K562 (cell line): ENCODE data around the gene VDAC2. TPM values are rescaled to one million over a fixed set of nuclear protein-coding genes. Genes with fewer than 3 reads are reported as not detected.
A peak's percentile ranks its signal among the peaks of the same experiment; 100 is the strongest.

ENCODE experiments used
- ATF1 ChIP-seq, 2 experiments: fragments of 450-650 bp in 1 of 2; IDR thresholded peaks; 2 replicates each; pipeline ENCODE4 v1.6.1; 2016; ENCODE audit warnings: missing compliant biosample characterization in 1 of 2, missing genetic modification characterization in 1 of 2
- CBFA2T2 ChIP-seq: fragments of 450-650 bp; conservative IDR thresholded peaks from 2 replicates; pipeline ENCODE4 v1.6.1; 2017; ENCODE audit warnings: mild to moderate bottlenecking
- CBX2 ChIP-seq: fragments of 200-600 bp; sonication (generic); IDR thresholded peaks from one replicate; pipeline ENCODE4 v1.6.1; 2012; ENCODE audit warnings: mild to moderate bottlenecking, low read length, inconsistent platforms; ENCODE audit not compliant: insufficient read depth, poor library complexity, severe bottlenecking
- CREBBP ChIP-seq: IDR thresholded peaks from one replicate; pipeline ENCODE4 v1.6.1; 2012; ENCODE audit warnings: low read depth, mild to moderate bottlenecking, control low read depth, inconsistent platforms, low read length
- FOXK2 ChIP-seq, 2 experiments: fragments of 450-650 bp; IDR thresholded peaks in 1 of 2; conservative IDR thresholded peaks in 1 of 2; 2 replicates each; pipeline ENCODE4 v1.6.1; 2016; ENCODE audit warnings: low read depth in 2 of 2, mild to moderate bottlenecking in 1 of 2
- HDAC1 ChIP-seq, 2 experiments: fragments of 450-650 bp; IDR thresholded peaks; 2 replicates each; pipeline ENCODE4 v1.6.1; 2016 to 2017; ENCODE audit warnings: inconsistent platforms in 1 of 2, mild to moderate bottlenecking in 1 of 2, moderate library complexity in 1 of 2
- ILF3 ChIP-seq: fragments of 450-650 bp; IDR thresholded peaks from 2 replicates; pipeline ENCODE4 v1.6.1; 2018; ENCODE audit warnings: antibody characterized with exemption, mild to moderate bottlenecking, moderate library complexity, borderline replicate concordance
- MAZ ChIP-seq, 2 experiments: fragments of 450-650 bp in 1 of 2; sonication (generic) in 1 of 2; formaldehyde crosslinking; IDR thresholded peaks in 1 of 2; conservative IDR thresholded peaks in 1 of 2; 2 replicates each; pipeline versions ENCODE4 v1.4.0 to v1.5.0; 2020; ENCODE audit warnings: mild to moderate bottlenecking in 1 of 2, missing genetic modification reagents in 1 of 2
- MEIS2 ChIP-seq: fragments of 450-650 bp; IDR thresholded peaks from 2 replicates; pipeline ENCODE4 v1.6.1; 2014; ENCODE audit warnings: mild to moderate bottlenecking; ENCODE audit not compliant: partially characterized antibody
- NEUROD1 ChIP-seq: fragments of 150-350 bp; IDR thresholded peaks from 2 replicates; pipeline ENCODE4 v1.6.1; 2014; ENCODE audit warnings: borderline replicate concordance, low read length, low read depth; ENCODE audit not compliant: partially characterized antibody
- NR2C1 ChIP-seq, 2 experiments: fragments of 450-650 bp; IDR thresholded peaks; 2 replicates each; pipeline ENCODE4 v1.6.1; 2017; ENCODE audit warnings: mild to moderate bottlenecking in 2 of 2, antibody characterized with exemption in 1 of 2, inconsistent platforms in 1 of 2, missing compliant biosample characterization in 1 of 2, missing genetic modification characterization in 1 of 2
- PURB ChIP-seq: sonication (generic); formaldehyde crosslinking; IDR thresholded peaks from 2 replicates; pipeline ENCODE4 v1.9.0; 2021; ENCODE audit warnings: low read depth, mild to moderate bottlenecking, missing genetic modification reagents
- RAD51 ChIP-seq: fragments of 450-650 bp; IDR thresholded peaks from 2 replicates; pipeline ENCODE4 v1.7.1; 2016; ENCODE audit warnings: low read depth, mild to moderate bottlenecking, borderline replicate concordance
- RBM14 ChIP-seq: fragments of 200-400 bp; formaldehyde crosslinking; IDR thresholded peaks from 2 replicates; pipeline ENCODE4 v1.6.1; 2018; ENCODE audit warnings: low read depth, mild to moderate bottlenecking, low read length, moderate library complexity, borderline replicate concordance; ENCODE audit not compliant: insufficient read depth
- SNIP1 ChIP-seq: fragments of 450-650 bp; IDR thresholded peaks from 2 replicates; pipeline ENCODE4 v1.7.1; 2017; ENCODE audit warnings: low read depth, mild to moderate bottlenecking
- SOX6 ChIP-seq: fragments of 450-650 bp; IDR thresholded peaks from 2 replicates; pipeline ENCODE4 v1.6.1; 2014; ENCODE audit warnings: mild to moderate bottlenecking
- TAF15 ChIP-seq: fragments of 200-400 bp; formaldehyde crosslinking; IDR thresholded peaks from 2 replicates; pipeline ENCODE4 v1.6.1; 2017; ENCODE audit warnings: mild to moderate bottlenecking, low read depth, low read length, moderate library complexity
- TAL1 ChIP-seq: fragments of 450-650 bp; IDR thresholded peaks from 2 replicates; pipeline ENCODE4 v1.6.1; 2016; ENCODE audit warnings: mild to moderate bottlenecking
- TRIM28 ChIP-seq: fragments of 450-650 bp; IDR thresholded peaks from 2 replicates; pipeline ENCODE4 v1.6.1; 2017
- XRCC5 ChIP-seq: fragments of 200-400 bp; formaldehyde crosslinking; IDR thresholded peaks from 2 replicates; pipeline ENCODE4 v1.6.1; 2017; ENCODE audit warnings: low read depth, mild to moderate bottlenecking, low read length
- YBX1 ChIP-seq: fragments of 450-650 bp; IDR thresholded peaks from 2 replicates; pipeline ENCODE4 v1.7.1; 2016; ENCODE audit warnings: mild to moderate bottlenecking
- ZEB2 ChIP-seq: fragments of 450-650 bp; IDR thresholded peaks from 2 replicates; pipeline ENCODE4 v1.6.1; 2016
- ZFP36 ChIP-seq: fragments of 150-350 bp; IDR thresholded peaks from 2 replicates; pipeline ENCODE4 v1.6.1; 2018; ENCODE audit warnings: low read length, low read depth; ENCODE audit not compliant: partially characterized antibody
- ZNF165 ChIP-seq: fragments of 250-450 bp; sonication (Bioruptor Pico); IDR thresholded peaks from 2 replicates; pipeline ENCODE4 v1.4.0; 2020; ENCODE audit warnings: borderline replicate concordance
- ZNF324 ChIP-seq: fragments of 250-450 bp; sonication (Bioruptor Pico); IDR thresholded peaks from 2 replicates; pipeline ENCODE4 v1.4.0; 2020; ENCODE audit warnings: mild to moderate bottlenecking
- ZNF589 ChIP-seq: fragments of 200-800 bp; sonication (Bioruptor generic); IDR thresholded peaks from 2 replicates; pipeline ENCODE4 v1.6.1; 2016; ENCODE audit warnings: low read depth, missing genetic modification characterization, missing compliant biosample characterization
- polyA plus RNA-seq, 8 experiments: library from polyadenylated mRNA; depleted of rRNA in 4 of 8; stranded (reverse) in 5 of 8; unstranded in 3 of 8; fragments of >200 nt; fragmentation: Nextera tagmentation in 2 of 8; fragmentation: Illumina TruSeq in 1 of 8; extraction: Ambion mirVana in 2 of 8; extraction: Trizol in 1 of 8; gene quantifications; 2 replicates each; pipeline versions ENCODE4 v1.2.1 to v1.2.3, GENCODE V29; 2011 to 2014; ENCODE audit warnings: inconsistent platforms in 1 of 8, missing spikeins in 1 of 8
- total RNA-seq, 7 experiments: library from RNA; depleted of rRNA in 6 of 7; stranded (reverse); fragments of >200 nt in 6 of 7; fragmentation: Illumina TruSeq in 2 of 7; extraction: Trizol in 2 of 7; gene quantifications; 2 replicates each; pipeline versions ENCODE4 v1.2.1 to v1.2.3, GENCODE V29; 2011 to 2021; ENCODE audit warnings: low replicate concordance in 1 of 7
- TF ChIP-seq, protein P1 (sequence below): IDR thresholded peaks from 2 replicates; pipeline ENCODE4 v1.6.1; 2012; ENCODE audit warnings: low read depth, low read length, improper control_type of control experiment, borderline replicate concordance
- TF ChIP-seq, protein P2 (sequence below): sonication (generic); formaldehyde crosslinking; IDR thresholded peaks from 2 replicates; pipeline ENCODE4 v1.8.0; 2022; ENCODE audit warnings: mild to moderate bottlenecking, missing genetic modification reagents

Gene VDAC2
- total and polyA plus RNA-seq, 9 of the 15 experiments (the other 6 are each of a cell fraction or from before 2014, with no cell fraction given) = 139 to 450 (median 250) TPM

DNA sequence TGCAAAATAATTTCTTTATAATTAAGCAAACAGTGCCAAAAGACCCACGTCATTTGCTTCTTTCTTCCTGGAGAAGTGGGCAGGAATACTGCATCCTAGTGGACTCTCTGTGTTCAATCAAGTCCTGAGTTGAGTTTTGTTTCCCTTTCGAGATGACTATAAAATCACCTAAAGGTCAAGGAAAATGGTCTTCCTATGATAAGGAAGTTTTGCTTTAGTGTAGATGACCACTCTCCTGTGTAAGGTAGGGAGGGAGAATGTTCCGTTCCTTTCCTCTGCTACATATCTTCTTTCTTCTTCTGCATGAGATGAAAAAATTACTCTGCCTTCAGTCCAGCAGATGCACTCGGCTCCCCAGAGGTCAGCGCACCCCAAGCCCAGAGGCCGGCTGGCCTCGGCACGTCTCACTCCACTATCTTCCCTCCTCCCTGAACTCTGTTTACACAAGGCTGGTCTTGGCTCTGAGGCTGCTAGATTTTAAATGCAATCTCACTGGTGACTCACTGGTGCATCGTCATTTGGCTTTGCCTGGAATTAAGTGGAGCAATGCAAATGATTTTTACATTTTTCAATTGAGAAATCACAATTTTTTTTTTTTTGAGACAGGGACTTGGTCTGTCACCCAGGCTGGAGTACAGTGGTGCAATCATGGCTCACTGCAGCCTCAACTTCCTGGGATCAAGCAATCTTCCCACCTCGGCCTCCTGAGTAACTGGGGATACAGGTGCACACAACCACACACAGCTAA, 18.6 kb upstream of the VDAC2 start (continued):
- TF ChIP-seq PURB (CRISPR knock-in tag) = no peak
- no peak for TF ChIP-seq CREBBP
- no peak for TF ChIP-seq RBM14
- TF ChIP-seq ATF1 (CRISPR knock-in tag; IDR thresholded peaks at IDR 0.05) = no peak
- TF ChIP-seq ATF1 (tag; IDR thresholded peaks at IDR 0.05) = peak; percentile 80
- no peak for TF ChIP-seq YBX1
- TF ChIP-seq TAL1 = peak; percentile 56
- peak; percentile 68 for TF ChIP-seq NR2C1 (IDR thresholded peaks at IDR 0.05)
- peak; percentile 76 for TF ChIP-seq NR2C1 (tag; IDR thresholded peaks at IDR 0.05)
- 0 out of 2 replicates have a peak, but pooled peaks have one; percentile 72 for TF ChIP-seq XRCC5
- no peak for TF ChIP-seq MEIS2
- TF ChIP-seq, protein P1, sequence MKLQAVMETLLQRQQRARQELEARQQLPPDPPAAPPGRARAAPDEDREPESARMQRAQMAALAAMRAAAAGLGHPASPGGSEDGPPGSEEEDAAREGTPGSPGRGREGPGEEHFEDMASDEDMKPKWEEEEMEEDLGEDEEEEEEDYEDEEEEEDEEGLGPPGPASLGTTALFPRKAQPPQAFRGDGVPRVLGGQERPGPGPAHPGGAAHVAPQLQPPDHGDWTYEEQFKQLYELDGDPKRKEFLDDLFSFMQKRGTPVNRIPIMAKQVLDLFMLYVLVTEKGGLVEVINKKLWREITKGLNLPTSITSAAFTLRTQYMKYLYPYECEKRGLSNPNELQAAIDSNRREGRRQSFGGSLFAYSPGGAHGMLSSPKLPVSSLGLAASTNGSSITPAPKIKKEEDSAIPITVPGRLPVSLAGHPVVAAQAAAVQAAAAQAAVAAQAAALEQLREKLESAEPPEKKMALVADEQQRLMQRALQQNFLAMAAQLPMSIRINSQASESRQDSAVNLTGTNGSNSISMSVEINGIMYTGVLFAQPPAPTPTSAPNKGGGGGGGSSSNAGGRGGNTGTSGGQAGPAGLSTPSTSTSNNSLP = peak; percentile 69; the same call in 1 of the 2 replicates
- peak; percentile 48; the same call in 1 of the 2 replicates for TF ChIP-seq TRIM28
- TF ChIP-seq HDAC1 (IDR thresholded peaks at IDR 0.05) = peak in 1 of 2 experiments; percentile 97; a peak in 2 of 4 replicates
- peak; percentile 89 for TF ChIP-seq NEUROD1
- TF ChIP-seq ILF3 = no peak
- no peak for TF ChIP-seq ZNF589
- TF ChIP-seq, protein P2, sequence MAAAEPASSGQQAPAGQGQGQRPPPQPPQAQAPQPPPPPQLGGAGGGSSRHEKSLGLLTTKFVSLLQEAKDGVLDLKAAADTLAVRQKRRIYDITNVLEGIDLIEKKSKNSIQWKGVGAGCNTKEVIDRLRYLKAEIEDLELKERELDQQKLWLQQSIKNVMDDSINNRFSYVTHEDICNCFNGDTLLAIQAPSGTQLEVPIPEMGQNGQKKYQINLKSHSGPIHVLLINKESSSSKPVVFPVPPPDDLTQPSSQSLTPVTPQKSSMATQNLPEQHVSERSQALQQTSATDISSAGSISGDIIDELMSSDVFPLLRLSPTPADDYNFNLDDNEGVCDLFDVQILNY (CRISPR knock-in tag) = no peak
- TF ChIP-seq ZNF324 (CRISPR knock-in tag) = no peak
- TF ChIP-seq ZNF165 = no peak
- peak; percentile 85 to 88 for TF ChIP-seq FOXK2 (conservative IDR thresholded peaks at IDR 0.05 in 1 of 2, IDR thresholded peaks at IDR 0.05 in 1 of 2; ENCODE audit: low read depth in 2 of 2)
- peak; percentile 68 for TF ChIP-seq CBFA2T2
- TF ChIP-seq TAF15 = no peak
- peak in 1 of 2 experiments; percentile 47; a peak in 1 of 4 replicates for TF ChIP-seq MAZ (CRISPR knock-in tag; conservative IDR thresholded peaks at IDR 0.05 in 1 of 2, IDR thresholded peaks at IDR 0.05 in 1 of 2)
- no peak for TF ChIP-seq CBX2
- TF ChIP-seq ZEB2 = peak; percentile 55; the same call in 1 of the 2 replicates
- TF ChIP-seq SOX6 = peak; percentile 73
- TF ChIP-seq SNIP1 = no peak
- TF ChIP-seq ZFP36 = no peak
- 0 out of 2 replicates have a peak, but pooled peaks have one; percentile 24 for TF ChIP-seq RAD51
